Hematopoietic multipotent progenitor cell treated with erythropoietin and hydrocortisone succinate and interleukin-3 and kit ligand, for 6 days (in vitro differentiated cells): Measurements from ENCODE around the gene CSH1.

Experiments used
- DNase-seq: peaks from one replicate; pipeline ENCODE4 v3.0.0-alpha.2; 2015

Gene CSH1

DNA sequence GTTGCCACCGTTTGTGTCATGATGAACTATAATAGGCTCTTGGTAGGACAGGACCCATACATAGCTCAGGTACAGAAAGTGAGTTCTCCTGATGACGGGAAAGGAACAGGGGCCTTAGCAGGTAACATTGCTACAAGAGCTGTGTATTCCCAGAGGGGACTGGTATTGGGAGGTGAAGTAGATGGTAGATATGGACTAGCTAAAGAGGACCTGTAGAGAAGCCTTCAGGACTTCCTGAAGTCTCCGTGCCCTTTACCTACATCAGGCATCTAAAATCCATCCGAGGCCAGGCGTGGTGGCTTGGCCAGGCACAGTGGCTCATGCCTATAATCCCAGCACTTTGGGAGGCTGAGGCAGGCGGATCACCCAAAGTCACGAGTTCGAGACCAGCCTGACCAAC, 41.2 kb downstream of the CSH1 start:
- DNase-seq, result no peak

- DNase-seq, result no peak
These were observed 41.7 kb downstream of the CSH1 start for GRCh38 chr17:63854709-63855108.

- DNase-seq, result no peak
These were observed 43.1 kb downstream of the CSH1 start for GRCh38 chr17:63853260-63853659.

- no peak for DNase-seq
These were observed 46.0 kb downstream of the CSH1 start for GRCh38 chr17:63850401-63850800.

DNA sequence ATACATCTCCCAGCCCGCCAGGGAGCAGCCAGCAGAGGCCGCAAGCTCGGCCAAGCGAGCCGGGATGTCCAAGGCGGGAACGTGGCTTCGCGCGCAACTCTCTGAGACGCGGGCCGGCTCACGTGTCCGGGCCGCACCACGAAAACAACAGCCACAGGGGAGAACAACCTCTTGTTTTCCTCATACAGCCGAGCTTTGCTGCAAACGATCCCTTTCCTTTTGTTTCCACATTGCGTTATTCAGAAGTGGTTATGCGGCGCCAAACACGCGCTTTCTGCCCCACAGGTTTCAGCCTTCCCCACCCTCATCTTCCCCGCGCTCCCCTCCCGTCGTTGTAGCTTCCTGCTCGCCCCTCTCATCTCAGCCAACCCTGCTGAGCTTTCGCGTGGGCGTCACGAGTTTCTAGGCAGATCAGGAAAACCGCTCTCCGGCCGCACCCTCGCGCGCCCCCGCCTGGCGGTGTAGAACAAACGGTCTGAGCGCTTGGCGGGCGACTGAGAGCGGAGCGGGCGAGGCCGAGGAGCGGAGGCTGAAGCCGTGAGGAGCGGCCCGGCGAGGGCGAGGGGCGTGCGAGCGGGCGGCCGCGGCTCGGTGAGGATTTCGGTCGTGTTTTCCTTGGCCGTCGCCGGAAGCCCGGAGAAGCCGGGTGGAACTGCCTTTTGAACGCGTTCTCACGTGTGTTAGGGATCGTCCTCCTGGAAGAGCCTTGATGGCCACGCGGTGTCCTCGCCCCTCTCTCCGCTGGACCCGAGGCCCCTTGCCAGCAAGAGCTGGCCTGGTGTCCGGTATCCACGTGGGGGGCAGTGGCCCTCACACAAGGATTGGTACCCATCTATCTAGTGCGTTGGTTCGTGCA, 47.3 kb downstream of the CSH1 start:
- peak; percentile 97 for DNase-seq

DNA sequence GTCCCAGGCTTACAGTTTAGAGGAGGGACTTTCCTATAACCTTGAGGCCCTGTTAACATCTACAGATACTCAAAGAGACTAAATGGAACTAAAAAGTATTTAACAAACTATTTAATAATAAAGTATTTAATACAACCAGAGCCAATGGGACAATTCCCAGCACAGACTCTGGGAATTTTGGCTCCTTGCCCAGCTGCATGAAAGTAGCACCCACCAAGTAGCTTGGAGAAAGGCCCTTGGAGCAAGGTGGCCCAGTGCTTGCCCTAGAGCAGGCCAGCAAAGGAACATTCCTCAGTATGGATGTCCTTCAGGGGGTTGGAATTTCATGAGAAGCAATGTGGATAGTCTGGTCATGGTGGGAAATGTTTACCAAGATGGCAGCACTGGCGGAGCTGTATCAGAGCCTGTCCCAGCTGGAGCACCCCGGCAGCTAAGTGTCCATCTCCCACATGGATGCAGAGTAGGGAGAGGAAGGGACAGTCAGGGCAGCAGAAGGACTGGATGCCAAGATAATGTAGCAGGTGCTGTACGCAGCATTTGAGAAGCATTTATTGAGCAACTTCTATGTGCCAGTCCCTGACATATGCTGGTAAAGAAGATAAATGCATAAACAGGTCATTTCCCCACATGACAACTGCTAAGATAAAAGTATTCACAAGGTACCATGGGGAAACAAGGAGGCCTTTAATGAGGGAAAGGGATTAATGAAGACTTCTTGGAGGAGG, 48.7 kb downstream of the CSH1 start:
- no peak for DNase-seq

DNA sequence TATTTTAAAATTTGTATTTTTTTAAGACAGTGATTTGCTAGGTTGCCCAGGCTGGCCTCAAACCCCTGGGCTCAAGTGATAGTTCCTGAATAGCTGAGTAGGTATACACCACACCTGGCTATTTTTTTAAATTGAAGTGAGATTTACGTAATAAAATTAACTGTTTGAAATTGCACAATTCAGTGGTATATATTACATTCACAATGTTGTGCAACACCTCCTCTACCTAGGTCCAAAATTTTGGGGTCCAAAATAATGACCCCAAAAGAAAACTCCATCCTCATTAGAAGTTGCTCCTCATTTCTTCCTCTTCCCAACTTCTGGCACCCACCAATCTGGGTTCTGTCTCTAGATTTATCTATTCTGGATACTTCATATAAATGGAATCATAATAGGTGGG, 50.9 kb downstream of the CSH1 start:
- no peak for DNase-seq
